GM18909 (cell line): ENCODE data around the gene LCN9.
"Not testable (repeated sequence)": the region's sequence is repeated elsewhere in the genome, so short reads cannot be mapped to it uniquely, and the experiment has no call there.

ENCODE experiments used
- ATAC-seq: cut with Tn5 transposase; IDR thresholded peaks from one replicate; pipeline ENCODE4 v1.9.1; 2021; ENCODE audit warnings: mild to moderate bottlenecking; ENCODE audit not compliant: unreplicated experiment, poor library complexity

LCN9 gene

DNA sequence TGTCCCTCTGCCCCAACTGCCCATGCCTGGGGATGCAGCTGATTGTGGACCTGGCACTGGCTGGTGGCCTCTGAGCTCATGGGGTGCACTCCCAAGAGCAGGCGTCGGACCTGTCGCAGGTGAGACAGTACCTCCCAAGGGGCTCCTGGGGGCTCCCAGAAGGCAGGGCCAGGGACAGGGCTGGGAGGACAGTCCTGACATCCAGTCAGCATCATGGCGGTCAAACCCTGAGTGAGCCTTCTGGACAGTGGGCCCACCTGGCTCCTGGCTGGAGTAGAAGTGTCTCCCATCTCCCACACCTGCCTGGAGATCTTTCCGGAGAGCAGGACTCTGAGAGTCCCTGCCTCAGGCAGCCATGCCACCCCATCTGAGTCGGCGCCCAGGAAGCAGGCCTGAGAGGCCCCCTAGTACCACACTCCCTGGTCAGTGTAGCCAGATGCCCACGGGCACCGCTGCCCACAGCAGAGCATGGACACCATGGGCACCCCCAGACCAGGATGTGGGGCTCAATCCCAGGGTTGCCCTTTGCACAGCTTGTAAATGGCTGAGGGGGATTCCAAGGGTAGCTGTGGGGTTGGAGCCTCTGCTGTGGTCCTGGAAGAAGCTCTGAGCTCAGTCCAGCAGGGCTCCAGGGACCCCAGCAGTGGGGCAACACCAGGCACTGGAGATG is 6.6 kb downstream of the LCN9 start:
- ATAC-seq, result no peak

DNA sequence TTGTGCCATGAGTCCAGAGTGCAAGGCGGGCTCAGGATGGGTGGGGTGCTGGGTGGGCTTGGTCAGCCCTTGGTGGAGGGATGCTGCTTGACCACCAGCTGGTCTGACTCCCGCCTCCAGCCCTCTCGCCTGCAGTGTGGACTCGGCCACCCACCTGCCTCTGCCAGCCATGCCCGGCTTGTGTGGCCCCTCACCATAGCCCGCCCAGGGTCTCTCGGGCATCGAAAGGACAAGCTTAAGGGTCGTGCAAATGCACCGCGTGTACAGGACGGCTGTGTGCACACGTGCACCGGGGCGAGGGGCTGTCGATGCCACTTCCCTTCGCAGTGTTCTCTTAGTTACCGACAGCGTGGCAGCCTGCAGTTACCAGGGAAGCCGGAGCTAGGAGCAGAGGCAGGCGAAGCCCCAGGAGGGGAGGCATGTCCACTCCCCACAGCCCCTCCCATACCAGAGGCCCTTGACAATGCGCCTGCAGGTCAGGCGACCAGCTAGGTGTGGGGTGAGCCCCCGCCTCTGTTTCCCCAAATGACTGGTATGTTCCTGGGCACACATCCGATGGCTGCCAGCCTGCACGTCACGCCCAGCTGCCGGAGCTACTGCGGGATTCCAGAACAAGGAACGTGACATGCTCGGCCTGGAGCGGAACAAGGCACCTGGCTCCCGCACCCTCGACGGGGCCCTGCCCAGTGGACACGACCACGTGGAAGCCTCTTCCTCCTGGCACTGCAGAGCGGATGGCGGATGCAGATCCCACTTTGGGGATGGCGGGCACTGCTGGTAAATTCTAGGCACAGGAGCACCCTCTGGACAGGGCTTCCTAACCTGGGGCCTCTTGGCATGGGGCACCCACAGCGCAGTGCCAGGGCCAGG is 7.8 kb downstream of the LCN9 start:
- ATAC-seq, result no peak

DNA sequence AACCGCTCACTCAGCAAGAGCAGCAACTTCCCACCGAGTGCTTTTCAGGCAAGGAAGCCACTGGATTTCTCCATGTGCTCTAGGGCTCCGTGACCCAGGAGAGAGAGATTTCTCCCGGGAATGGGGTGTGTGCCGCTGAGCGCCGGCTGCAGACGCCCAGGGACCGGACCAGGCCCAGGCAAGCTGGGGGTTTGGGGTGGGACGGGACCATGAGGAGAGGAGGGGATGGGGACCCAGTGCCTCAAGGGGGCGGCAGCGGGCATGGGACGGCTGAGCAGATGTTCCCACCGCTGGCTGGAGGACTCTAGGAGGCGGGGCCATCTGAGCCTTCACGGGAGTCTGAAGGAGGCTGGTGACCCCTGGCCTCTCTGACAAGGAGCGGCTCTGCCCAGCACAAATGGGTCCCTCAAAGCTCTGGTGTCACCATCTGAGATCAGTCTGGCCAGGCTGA is 8.5 kb downstream of the LCN9 start:
- no peak for ATAC-seq

DNA sequence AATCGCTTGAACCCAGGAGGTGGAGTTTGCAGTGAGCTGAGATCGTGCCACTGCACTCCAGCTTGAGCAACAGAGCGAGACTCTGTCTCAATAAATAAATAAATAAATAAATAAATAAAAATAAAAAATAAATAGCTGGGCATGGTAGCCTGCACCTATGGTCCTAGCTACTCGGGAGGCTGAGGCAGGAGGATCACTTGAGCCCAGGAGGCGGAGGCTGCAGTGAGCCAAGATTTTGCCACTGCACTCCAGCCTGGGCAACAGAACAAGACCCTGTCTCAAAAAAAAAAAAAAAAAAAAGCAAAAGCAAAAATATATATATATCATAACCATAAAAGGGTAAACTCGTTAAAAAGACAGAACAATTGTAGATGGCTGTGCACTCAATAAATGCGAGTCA is 9.7 kb downstream of the LCN9 start:
- not testable (repeated sequence) for ATAC-seq

DNA sequence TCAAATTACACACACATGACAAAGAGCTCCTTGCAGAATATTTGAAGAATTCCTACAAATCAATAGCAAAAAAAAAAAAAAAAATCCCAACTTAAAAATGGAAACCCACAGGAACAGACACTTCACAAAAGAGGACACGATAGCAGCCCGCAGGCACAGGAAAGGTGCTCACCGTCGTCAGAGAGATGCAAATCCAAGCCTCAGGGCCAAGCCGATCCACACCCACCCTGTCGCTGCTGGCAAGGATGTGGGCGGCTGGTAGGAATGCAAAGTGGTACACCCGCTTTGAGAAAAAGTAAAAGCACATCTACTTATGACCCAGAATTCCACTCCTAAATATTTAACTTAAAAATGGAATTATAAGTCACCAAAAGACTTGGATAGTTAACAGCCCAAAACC is 10.8 kb downstream of the LCN9 start:
- ATAC-seq, result no peak

DNA sequence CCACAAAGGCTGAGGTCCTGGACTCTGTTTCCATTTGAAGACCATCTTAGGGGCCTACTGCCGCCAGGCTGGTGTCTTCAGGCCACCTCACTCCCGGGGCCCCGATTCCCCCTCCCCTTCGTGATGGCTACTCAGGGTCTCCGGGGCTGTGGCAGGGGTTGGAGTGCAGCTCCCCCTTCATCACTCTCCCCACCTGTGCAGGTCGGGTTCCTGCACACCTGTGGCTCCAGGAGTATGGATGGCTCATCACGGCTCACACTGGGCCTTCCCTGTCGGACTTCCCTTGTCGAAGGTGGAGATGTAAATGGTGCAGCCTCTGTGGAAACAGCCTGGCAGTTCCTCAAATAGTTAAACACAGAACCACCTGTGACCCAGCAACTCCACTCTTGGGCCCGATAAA is 11.9 kb downstream of the LCN9 start:
- ATAC-seq, result no peak

DNA sequence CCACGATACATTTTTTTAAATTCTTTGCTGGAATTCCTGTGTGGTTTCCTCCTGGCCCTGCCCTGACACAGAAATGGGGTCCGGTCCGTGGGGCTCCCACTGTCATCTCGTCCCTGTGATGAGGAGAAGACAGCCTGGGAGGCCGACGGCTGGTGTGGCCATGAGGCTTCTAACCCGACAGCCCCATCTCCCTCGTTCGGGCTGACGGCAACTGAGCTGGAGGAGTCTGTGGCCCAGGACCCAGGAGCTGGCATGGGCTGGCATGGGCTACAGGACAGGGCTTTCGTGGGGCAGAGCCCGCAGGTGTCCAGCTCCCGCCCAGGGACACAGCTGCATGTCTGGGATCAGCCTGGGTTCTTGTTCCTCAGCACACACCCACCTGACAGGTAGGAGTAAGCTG is 13.8 kb downstream of the LCN9 start:
- ATAC-seq, result no peak

DNA sequence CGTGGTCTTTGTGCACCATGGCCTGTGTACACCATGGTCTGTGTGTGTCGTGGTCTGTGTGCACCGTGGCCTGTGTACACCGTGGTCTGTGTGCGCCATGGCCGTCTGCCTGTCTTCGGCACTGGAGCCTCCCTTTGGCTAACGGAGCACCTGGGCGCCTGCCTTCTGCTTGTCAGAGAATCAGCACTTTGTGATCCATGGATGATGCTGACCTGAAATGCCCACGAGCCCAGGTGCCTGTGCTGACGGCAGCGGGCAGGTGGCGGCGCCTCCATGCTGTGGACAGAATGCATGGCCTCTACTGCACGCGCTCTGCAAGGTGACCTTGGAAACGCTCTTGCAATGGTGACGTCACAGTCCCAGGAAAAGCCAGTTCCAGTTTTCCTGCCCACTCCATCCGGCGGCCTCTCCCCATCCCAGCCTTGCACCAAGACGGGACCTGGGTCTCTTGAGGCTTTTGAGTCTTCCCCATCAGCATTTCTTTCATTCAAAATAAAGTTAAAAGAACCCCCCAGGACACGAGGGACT is 14.6 kb downstream of the LCN9 start:
- ATAC-seq, result no peak

DNA sequence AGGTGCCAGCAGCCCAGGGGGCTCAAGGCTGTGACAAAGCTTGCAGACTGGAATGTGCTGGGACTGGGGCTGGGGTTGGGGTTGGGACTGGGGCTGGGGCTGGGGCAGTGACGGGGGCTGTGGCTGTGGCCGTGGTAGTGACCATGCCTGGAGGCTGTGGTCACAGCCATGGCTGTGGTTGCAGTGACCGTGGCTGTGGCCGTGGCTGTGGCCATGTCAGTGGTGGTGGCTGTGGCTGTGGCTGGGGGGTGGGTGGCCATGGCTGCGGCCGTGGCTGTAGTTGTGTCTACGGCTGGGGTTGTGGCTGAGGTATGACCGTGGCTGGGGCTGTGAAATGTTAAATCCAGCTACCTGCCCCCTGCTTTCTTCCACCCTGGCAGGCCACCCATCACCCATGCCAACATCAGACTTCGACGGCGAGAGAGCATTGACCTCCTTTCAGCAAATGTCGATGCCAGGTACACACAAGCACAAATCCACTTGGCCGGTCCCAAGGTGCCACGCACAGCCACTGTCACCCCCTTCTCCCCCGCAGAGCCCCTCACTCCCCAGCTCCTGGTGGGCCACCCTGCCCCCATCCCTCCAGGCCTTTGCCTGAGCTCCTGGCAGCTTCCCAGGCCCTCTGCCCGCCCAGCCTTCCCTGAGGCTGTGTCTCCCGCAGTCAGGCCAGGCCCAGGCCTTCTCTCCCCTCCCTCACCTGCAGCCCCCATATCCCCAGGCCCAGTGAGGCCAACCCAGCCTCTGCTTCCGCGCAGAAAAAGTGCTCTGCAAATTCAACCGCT is 15.3 kb downstream of the LCN9 start:
- no peak for ATAC-seq

DNA sequence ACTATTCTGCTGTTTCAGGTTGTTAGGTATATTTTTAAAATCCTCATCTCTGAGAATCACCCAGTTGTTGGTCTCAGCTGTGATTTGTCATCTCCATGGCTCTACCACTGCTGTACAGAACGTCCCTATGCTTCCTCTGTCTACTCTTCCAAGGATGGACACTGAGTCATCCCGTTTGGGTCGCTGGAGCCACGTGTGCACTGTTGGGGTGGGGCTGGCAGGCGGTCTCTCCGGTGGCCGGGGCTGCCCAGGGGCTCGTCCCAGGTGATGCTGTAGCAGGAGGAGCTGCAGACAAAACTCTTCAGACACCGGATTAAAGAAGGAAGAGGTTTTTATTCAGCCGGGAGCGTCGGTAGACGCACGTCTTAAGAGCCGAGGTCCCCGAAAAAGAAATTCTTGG is 16.9 kb downstream of the LCN9 start:
- no peak for ATAC-seq

DNA sequence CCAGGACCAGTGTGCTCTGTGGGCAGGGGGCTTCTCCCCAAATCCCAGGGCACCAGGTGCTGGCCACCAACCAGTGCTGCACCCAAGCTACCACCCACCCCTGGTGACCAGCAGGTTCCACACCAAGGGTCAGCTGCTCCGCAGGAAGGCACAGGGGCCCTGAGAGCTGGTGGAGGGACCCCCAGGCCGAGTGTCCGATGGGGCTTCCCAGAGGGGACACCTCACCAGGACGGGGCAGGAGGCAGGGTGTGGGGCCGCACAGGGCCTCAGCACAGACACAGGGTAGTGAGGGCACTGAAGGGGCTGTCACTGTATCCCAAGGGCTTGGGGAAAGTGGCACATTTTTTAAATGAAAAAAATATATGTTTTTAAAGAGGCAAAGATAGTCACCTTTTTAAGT is 18.1 kb downstream of the LCN9 start:
- no peak for ATAC-seq

DNA sequence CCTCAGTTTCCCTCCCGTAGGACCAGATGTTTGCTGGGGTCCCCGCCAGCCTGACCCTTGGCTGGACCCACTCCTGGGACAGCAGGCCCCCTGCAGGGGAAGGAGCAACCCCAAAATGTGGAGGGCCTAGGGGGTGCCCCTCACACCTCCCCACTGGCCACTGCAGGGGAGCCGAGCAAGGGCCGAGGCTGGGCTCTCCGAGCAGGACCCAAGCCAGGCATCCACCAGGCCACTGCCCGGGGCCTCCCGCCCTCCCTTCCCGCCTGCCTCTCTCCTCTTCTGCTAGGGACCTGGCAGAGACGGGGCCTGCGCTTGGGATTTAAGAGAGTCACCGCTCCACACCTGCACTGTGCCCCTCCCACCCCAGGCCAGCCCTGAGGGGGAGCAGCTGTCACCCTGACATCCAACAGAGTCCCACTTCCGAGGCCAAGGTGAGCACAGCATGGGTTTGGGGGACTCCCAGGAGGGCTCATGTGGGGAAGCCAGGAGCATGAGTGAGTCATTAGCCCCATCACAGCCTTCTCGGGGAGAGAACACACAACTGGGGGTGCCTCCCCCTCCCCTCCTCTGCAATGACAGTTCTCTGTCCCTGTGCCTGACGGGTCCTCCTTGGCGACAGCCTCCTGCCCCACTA is 20.4 kb downstream of the LCN9 start:
- ATAC-seq, result no peak

DNA sequence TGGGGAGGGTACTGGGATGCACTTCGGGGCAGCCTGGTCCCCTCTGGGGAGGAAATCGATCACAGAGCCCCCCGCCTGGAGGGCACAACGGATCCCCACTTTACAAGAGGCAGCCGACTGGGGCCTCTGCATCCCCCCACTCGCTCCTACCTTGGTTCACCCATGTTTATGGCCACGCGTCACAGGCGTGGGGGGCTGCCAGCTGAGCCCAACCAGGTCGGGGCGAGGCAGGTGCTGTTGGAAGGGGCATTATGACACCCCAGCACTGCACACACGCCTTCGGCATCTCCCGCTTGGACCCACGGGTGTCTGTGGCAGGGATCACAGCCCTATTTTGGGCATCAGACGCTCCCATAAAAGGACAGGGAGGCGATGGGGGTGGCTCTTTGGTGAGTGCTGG is 21.6 kb downstream of the LCN9 start:
- ATAC-seq, result no peak

DNA sequence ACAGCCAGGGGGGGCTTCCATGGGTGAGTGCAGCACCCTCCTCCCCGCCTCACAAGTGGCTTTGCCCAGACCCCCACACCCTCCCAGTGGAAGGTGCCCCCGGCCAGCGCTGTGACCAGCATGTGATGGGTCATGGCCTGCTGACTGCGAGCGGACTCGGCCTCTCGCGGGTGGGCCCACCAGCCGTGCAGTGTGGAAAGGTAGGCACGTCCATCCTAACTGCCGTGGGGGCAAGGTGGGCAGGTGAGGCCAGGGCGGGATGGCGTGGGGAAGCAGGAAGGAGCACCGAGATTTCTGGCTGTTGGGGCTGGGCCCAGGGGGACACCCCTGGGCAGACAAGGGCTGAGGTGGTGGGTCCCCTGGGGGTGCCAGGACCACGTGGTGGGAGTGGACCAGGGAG is 24.1 kb downstream of the LCN9 start:
- no peak for ATAC-seq

DNA sequence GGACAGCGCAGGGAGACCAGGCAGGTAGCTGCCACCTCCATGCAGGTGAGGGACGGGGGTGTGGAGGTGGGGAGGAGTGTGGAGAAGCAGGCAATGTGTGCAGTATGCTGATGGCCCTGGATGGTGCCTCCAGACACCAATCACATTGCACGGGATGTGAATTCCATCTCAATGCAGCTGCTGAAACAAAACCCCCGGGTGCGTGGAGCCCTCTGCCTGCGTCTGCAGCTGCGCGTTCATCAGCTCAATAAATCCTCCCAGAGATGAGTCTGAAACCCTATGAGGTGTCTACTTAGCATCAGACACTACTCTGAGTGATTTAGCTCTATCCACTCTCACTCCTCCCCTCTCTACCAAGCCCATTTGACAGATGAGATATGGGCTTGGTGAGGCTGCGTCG is 25.9 kb downstream of the LCN9 start:
- ATAC-seq, result no peak

DNA sequence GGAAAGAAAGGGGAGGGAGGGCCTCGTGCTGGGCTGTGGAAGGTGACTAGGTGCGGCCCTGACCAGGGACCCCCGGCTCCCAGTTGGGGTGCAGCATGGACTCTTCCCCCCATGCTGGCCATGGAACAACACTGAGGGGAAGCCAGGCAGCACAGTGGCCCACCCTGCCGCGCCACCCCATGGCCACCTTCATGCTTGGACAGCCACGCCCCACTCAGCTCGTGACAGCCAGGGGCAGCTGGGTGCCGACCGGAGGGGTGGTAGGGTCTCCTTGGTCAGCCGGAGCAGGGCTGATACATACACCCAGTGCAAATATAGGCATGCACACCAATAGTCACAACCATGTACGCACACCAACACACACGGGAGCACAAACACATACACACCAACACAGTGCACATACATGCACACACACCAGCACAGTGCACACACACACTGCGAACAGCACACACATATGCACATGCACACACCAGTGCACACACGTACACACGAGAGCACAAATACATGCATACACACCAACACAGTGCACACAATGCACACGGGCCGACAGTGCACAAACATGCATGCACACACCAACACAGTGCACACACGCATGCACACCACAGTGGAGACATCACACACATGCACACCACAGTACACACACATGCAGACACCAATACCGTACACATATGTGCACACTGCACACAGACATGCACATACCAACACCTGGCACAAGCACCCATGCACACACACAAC is 27.9 kb downstream of the LCN9 start:
- ATAC-seq, result no peak

DNA sequence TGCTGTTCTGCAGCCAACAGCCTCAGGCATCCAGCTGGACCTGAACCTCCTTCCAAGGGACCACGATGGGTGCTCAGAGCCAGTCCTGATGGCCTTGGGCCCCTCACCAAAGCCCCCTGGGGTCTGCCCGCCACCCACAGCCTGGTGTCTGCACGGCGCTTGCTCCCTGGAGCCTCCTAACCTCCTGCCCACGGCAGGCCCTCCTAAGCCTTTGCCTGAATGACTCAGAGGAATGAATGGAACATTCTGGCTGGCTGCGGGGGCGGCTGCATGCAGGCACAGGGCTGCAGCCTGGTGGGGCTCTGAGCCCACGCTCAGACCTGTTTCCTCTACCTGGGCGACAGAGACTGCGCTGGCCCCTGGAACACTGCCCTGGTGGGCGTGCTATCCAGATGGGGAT is 29.3 kb downstream of the LCN9 start:
- ATAC-seq, result no peak

DNA sequence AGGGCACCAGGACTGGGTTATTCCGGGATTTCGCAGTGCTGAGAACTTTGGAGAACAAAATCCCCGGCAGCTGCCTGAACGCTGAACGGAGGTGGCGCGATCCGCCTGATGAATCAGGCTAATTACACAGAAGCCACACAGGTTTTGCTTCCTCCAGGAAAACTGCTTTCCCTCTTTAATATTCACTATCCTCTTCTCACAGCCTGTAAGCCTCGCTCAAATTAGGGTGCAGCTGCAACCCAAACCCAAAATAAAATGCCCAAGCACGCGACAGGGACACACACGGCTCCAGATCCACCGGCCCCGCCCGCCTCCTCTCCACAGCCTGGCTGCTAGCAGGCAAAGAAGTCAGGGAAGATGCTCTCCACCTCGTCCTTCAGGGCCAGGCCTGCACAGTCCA is 30.2 kb downstream of the LCN9 start:
- no peak for ATAC-seq

DNA sequence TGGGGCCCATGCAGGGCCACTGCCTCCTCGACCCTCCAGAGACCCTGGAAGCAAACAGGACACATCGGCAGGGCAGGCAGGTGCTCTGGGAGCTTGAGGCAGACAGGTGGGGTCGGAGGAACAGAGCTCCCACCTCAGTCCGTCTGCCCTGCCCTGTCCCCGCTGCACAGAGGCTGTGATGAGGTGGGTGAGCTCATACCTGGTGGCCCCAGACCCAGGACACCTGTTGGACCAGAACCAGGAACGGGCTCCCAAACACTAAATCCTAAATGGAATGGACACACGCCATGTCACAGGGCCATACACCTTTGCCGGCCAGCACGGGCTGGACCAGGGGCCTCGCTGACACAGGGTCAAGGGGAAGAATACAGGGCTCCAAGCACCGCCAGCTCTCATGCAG is 30.7 kb downstream of the LCN9 start:
- no peak for ATAC-seq

DNA sequence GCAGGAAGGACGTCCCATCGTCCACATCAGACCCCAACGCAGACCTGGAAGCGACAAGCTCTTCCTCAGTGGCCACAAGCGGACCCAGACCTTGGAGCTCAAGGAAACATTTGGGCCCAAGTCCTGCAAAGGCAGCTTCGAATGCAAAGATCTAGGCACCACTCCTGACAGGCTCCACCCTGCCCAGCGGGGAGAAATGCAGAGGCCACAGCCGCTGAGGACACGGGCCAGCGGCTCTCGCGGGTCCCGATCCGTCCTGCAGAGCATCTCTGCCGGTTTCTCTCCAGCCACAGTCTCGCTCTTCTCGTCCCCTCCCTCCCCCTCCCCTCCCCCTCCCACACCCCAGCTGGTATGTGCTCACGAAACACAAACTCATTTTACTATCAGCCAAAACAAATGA is 31.3 kb downstream of the LCN9 start:
- ATAC-seq, result no peak
